ENCODE results near the gene STK36. TPM values are rescaled to one million over a fixed set of nuclear protein-coding genes. Genes with fewer than 3 reads are reported as not detected.

The STK36 gene
- total RNA-seq, 2 experiments from 2014 or later, result 16.8 to 22.4 TPM

DNA sequence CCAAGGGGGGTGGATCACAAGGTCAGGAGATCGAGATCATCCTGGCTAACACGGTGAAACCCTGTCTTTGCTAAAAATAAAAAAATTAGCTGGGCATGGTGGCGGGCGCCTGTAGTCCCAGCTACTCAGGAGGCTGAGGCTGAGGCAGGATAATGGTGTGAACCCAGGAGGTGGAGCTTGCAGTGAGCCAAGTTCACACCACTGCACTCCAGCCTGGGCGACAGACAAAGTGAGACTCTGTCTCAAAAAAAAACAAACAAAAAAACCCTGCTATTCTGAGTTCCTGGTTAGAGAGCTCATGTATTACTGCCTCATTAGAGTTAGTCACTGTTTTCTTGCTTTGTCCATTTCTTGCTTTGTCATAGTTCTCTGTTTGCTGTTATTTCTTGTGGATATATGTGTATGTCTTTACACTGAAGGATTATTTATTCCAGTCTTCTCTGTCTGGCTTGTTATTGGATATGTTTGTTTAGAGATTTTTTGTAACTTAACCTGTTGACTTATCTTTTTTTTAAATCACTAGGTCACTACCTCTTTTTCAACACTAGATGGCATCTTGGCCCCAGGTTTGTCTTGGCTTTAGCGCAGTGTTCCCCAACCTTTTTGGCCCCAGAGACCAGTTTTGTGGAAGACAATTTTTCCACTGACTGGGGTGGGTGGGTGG, 55.7 kb downstream of the STK36 start:
- no peak overlapping the region for H3K4me3 Mint-ChIP-seq
- no peaks in the 10 kb centered on the region for H3K27me3 Mint-ChIP-seq
- CTCF ChIA-PET, result interaction anchor here (0.8 to 8.3 kb wide), 9 partner anchors 9 to 171 kb away, joined by 3 to 76 read pairs (median 4); partner anchors contain the start of genes BCS1L, TTLL4 and ZNF142
- ATAC-seq (no peak), DNase-seq (no peak)
- H3K27ac Mint-ChIP-seq, result no peak overlapping the region
- H3K36me3 Mint-ChIP-seq, result peaks cover 30% of the 10 kb centered on the region
- H3K9me3 Mint-ChIP-seq (ENCODE audit: low read depth), result peaks cover 6% of the 10 kb centered on the region
- peaks cover 21% of the 10 kb centered on the region for H3K4me1 Mint-ChIP-seq

GRCh38 chr2:218729640-218730039, 57.8 kb downstream of the STK36 start:
- peaks cover 36% of the 10 kb centered on the region for H3K36me3 Mint-ChIP-seq
- H3K4me3 Mint-ChIP-seq, result no peak overlapping the region
- DNase-seq, result no peak
- H3K9me3 Mint-ChIP-seq (ENCODE audit: low read depth), result peaks cover 6% of the 10 kb centered on the region
- CTCF ChIA-PET, result interaction anchor here (1.3 to 8.3 kb wide), 2 partner anchors 38 to 119 kb away, joined by 3 to 76 read pairs; no protein-coding TSS in a partner anchor
- no peak for ATAC-seq
- no peak overlapping the region for H3K27ac Mint-ChIP-seq
- H3K27me3 Mint-ChIP-seq, result no peaks in the 10 kb centered on the region
- peaks cover 24% of the 10 kb centered on the region for H3K4me1 Mint-ChIP-seq

DNA sequence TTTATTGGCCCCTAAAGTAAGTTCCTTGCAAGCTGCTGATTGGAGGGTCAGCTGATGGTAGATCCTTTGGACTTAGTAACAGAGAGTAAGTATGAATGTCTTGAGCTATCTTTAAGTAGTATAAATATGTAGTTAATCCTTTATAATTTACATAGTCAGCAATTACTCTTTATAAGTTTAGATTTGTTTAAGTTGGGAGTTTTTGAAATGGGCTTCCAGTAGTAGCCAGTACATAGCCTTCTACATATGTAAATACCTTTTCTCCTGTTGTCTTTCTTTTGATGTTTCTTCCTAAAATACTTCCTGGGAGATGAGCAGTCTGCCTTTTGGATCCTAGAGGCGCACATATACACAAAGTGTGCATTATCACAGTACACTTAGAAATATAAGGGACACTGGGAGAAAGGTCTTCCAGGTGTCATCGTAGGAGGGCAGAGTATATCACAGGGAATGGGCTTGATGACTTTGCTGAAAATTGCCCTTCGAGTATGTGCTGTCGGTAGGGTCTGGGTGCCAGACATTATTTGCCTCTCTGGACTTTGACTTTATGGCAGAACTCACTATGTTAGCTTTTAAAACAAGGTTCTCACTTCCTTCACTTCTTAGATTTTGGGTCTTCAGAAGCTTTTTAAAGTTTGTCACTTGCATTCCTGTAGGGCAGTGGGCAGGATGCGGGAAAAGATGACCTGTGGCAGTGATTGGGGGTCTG, 60.3 kb downstream of the STK36 start:
- H3K27ac Mint-ChIP-seq, result no peak overlapping the region
- ATAC-seq (no peak), DNase-seq (no peak)
- H3K4me1 Mint-ChIP-seq, result peaks cover 24% of the 10 kb centered on the region
- peaks cover 22% of the 10 kb centered on the region for H3K36me3 Mint-ChIP-seq
- H3K27me3 Mint-ChIP-seq, result no peaks in the 10 kb centered on the region
- peaks cover 3% of the 10 kb centered on the region for H3K9me3 Mint-ChIP-seq (ENCODE audit: low read depth)
- CTCF ChIA-PET, result interaction anchor here (1.4 to 8.3 kb wide), 4 partner anchors 14 to 117 kb away, joined by 4 to 76 read pairs (median 4); no protein-coding TSS in a partner anchor
- H3K4me3 Mint-ChIP-seq, result no peak overlapping the region

DNA sequence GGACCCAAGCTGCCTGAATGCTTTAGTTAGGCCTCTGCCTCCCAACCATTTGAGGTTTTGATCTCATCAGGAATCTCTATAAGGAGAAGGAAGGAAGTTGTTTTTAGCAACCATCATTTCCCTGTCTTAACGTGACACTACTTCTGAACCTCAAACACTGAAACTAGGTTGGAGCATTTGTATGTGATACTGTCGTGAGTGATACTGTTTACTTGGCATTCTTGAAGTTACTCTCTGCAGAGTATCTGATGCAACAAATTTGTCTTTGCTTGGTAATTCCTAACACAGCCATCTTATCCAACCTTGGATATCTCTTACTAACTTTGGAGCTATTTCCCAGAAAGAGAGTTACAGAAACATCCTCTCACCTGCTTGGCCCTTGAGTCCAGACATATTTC, 60.9 kb downstream of the STK36 start:
- ATAC-seq (no peak), DNase-seq (no peak)
- Mint-ChIP-seq H3K4me3 (no peak overlapping the region), H3K27ac (no peak overlapping the region), H3K9me3 (ENCODE audit: low read depth) (peaks cover 1% of the 10 kb centered on the region), H3K4me1 (peaks cover 23% of the 10 kb centered on the region), H3K27me3 (no peaks in the 10 kb centered on the region), H3K36me3 (peaks cover 18% of the 10 kb centered on the region)
- CTCF ChIA-PET, result interaction anchor here (1.5 kb wide), 1 partner anchor 74 kb away, joined by 4 read pairs; no protein-coding TSS in a partner anchor

DNA sequence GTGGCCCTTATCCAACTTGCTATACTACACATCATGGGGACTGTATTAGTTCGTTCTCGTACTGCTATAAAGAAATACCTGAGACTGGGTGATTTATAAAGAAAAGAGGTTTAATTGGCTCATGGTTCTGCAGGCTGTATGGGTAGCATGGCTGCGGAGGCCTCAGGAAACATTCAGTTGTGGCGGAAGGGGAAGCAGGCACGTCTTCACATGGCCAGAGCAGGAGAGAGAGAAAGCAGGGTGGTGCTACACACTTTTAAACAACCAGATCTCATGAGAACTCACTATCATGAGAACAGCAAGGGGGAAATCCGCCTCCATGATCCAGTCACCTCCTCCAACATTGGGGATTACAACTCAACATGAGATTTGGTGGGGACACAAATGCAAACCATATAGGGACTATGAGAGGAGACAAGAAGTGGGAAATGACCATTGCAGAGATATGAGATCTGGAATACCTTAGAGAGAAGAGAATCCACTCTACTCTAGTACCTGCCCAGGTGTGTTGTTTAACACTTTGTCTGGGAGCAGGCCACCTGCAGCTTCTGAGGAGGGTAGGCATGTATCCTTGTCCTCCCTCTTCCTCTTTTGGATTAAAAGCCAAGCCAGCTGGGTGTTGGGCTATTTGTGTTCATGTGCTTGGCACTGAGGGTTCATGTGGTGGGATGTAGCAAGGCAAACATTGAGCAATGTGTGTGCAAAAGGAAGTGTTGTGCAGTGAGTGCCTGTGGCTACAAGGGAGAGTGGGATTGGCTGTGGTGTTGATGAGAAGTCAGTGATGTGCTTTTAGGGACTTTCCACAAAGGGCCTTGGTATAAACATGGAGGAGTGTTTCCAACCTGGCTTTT, 61.5 kb downstream of the STK36 start:
- Mint-ChIP-seq H3K4me3 (no peak overlapping the region), H3K4me1 (peaks cover 23% of the 10 kb centered on the region), H3K27me3 (no peaks in the 10 kb centered on the region), H3K9me3 (ENCODE audit: low read depth) (no peaks in the 10 kb centered on the region), H3K36me3 (peaks cover 16% of the 10 kb centered on the region), H3K27ac (no peak overlapping the region)
- ATAC-seq (peak; percentile 42), DNase-seq (peak; percentile 48)
- CTCF ChIA-PET, result interaction anchor here (1.5 kb wide), 1 partner anchor 75 kb away, joined by 4 read pairs; no protein-coding TSS in a partner anchor

DNA sequence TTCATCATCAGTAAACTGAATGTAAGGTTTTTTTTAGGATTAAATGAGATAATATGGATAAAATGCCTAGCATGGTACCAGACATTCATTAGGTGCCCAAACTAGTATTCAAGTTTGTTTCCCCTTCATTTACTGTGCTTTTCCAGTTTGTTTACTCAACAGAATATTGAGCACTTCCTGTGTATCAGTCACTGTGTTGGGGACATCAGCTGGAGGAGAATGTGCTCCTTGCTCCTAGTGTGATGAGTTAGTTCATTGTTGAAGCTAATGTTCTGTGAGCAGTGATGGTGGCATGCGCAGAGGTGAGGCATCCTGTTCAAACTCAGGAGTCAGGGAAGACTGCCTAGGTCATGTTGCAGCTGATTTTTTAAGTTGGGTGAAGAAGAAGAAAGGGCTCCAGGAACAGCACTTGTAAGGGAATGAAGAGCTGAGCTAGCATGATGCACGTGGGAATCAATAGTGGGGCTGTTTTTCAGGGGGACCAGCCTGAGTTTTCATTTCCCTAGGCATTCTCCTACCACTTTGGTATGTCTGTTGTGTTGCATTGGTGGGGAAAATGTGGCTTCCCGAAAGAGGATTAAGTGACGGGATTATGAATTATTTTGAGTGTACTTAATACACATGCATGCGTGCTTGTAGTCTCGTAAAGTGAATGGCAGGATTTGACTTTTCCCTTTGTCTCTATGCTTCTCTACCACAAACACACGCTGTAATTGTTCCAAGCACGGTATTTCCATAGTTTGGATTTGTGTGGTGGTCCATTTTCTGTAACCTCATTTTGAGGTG, 62.5 kb downstream of the STK36 start:
- no peaks in the 10 kb centered on the region for H3K27me3 Mint-ChIP-seq
- DNase-seq (no peak), ATAC-seq (no peak)
- H3K4me1 Mint-ChIP-seq, result peaks cover 23% of the 10 kb centered on the region
- H3K36me3 Mint-ChIP-seq, result peaks cover 13% of the 10 kb centered on the region
- no peaks in the 10 kb centered on the region for H3K9me3 Mint-ChIP-seq (ENCODE audit: low read depth)
- H3K4me3 Mint-ChIP-seq, result no peak overlapping the region
- no peak overlapping the region for H3K27ac Mint-ChIP-seq
- CTCF ChIA-PET, result no interaction called here

DNA sequence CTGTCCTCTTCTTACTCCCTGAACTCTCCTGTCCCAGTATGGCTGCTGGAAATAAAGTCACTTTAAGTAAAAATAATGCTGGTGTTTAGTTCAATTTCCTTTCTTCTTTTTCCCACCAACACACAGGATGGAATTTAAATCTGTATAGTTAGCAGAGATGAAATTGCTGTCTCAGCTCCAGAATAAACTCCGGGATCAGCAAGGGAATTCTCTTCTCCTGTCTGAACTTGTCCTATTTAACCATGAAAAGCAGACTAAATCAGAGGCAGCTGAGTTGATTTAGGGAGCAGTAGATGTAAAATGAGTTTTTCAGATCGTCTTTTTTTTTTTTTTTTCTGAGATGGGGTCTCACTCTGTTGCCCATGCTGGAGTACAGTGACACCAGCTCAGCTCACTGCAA, 64.6 kb downstream of the STK36 start:
- CTCF ChIA-PET, result interaction anchor here (1.4 to 2.1 kb wide), 2 partner anchors 9 to 111 kb away, joined by 3 to 8 read pairs; no protein-coding TSS in a partner anchor
- DNase-seq (no peak), ATAC-seq (no peak)
- Mint-ChIP-seq H3K27ac (no peak overlapping the region), H3K27me3 (no peaks in the 10 kb centered on the region), H3K9me3 (ENCODE audit: low read depth) (no peaks in the 10 kb centered on the region), H3K4me3 (no peak overlapping the region), H3K36me3 (peaks cover 18% of the 10 kb centered on the region), H3K4me1 (peaks cover 23% of the 10 kb centered on the region)

GRCh38 chr2:218743068-218743467, 71.2 kb downstream of the STK36 start:
- no peak overlapping the region for H3K27ac Mint-ChIP-seq
- H3K9me3 Mint-ChIP-seq (ENCODE audit: low read depth), result no peaks in the 10 kb centered on the region
- DNase-seq (no peak), ATAC-seq (no peak)
- H3K36me3 Mint-ChIP-seq, result peaks cover 32% of the 10 kb centered on the region
- no peak overlapping the region for H3K4me3 Mint-ChIP-seq
- peaks cover 10% of the 10 kb centered on the region for H3K4me1 Mint-ChIP-seq
- CTCF ChIA-PET, result interaction anchor here (1.0 kb wide), 1 partner anchor 104 kb away, joined by 3 read pairs; no protein-coding TSS in a partner anchor
- no peaks in the 10 kb centered on the region for H3K27me3 Mint-ChIP-seq

- Mint-ChIP-seq H3K27ac (no peak overlapping the region), H3K36me3 (peaks cover 39% of the 10 kb centered on the region), H3K4me3 (no peak overlapping the region), H3K9me3 (ENCODE audit: low read depth) (no peaks in the 10 kb centered on the region), H3K4me1 (peaks cover 10% of the 10 kb centered on the region), H3K27me3 (no peaks in the 10 kb centered on the region)
- CTCF ChIA-PET, result no interaction called here
- ATAC-seq (no peak), DNase-seq (no peak)
These were observed 72.7 kb downstream of the STK36 start for GRCh38 chr2:218744615-218745014.

GRCh38 chr2:218745160-218745558, 73.3 kb downstream of the STK36 start:
- Mint-ChIP-seq H3K4me3 (no peak overlapping the region), H3K9me3 (ENCODE audit: low read depth) (no peaks in the 10 kb centered on the region), H3K27ac (no peak overlapping the region), H3K36me3 (peaks cover 36% of the 10 kb centered on the region), H3K27me3 (no peaks in the 10 kb centered on the region), H3K4me1 (peaks cover 10% of the 10 kb centered on the region)
- DNase-seq (no peak), ATAC-seq (no peak)
- CTCF ChIA-PET, result interaction anchor here (1.3 to 1.4 kb wide), 2 partner anchors 14 to 18 kb away, joined by 5 read pairs; no protein-coding TSS in a partner anchor

GRCh38 chr2:218745559-218746469, 73.9 kb downstream of the STK36 start:
- CTCF ChIA-PET, result interaction anchor here (0.5 to 1.8 kb wide), 5 partner anchors 14 to 102 kb away, joined by 4 to 8 read pairs (median 5); partner anchors contain the start of gene TTLL4
- DNase-seq (no peak), ATAC-seq (no peak)
- Mint-ChIP-seq H3K27me3 (no peaks in the 10 kb centered on the region), H3K9me3 (ENCODE audit: low read depth) (no peaks in the 10 kb centered on the region), H3K4me1 (peaks cover 10% of the 10 kb centered on the region), H3K4me3 (no peak overlapping the region), H3K27ac (no peak overlapping the region), H3K36me3 (peaks cover 36% of the 10 kb centered on the region)

DNA sequence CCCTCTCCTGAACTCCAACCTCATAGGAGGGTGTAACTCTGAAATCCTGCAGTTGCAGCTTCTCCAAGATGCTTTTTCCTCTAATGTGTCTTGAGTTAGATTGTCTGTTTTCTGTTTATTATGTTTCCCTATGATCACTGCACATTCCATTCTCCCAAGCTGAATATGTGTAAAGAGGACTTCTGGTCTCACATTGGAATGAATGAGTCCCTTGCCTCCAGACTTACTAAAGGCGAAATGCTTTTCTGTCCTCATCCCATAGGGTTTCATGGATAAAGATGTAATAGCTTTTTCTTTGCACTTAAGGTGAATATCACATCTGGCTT, 74.5 kb downstream of the STK36 start:
- H3K27me3 Mint-ChIP-seq, result no peaks in the 10 kb centered on the region
- CTCF ChIA-PET, result interaction anchor here (0.5 to 1.8 kb wide), 5 partner anchors 14 to 101 kb away, joined by 4 to 8 read pairs (median 5); partner anchors contain the start of gene TTLL4
- no peak overlapping the region for H3K4me3 Mint-ChIP-seq
- H3K27ac Mint-ChIP-seq, result no peak overlapping the region
- H3K4me1 Mint-ChIP-seq, result peaks cover 10% of the 10 kb centered on the region
- peaks cover 36% of the 10 kb centered on the region for H3K36me3 Mint-ChIP-seq
- ATAC-seq, result no peak
- DNase-seq, result no peak
- H3K9me3 Mint-ChIP-seq (ENCODE audit: low read depth), result no peaks in the 10 kb centered on the region
